GM19025 (cell line): ENCODE results near the gene KIFBP.
A peak's percentile ranks its signal among the peaks of the same experiment; 100 is the strongest.
"Not testable (repeated sequence)": the region's sequence is repeated elsewhere in the genome, so short reads cannot be mapped to it uniquely, and the experiment has no call there.

Experiments
- ATAC-seq: cut with Tn5 transposase; IDR thresholded peaks from one replicate; pipeline ENCODE4 v1.9.1; 2021; ENCODE audit warnings: mild to moderate bottlenecking, low read depth, moderate library complexity; ENCODE audit not compliant: unreplicated experiment

Gene KIFBP

GRCh38 chr10:68997211-68997610 is 8.6 kb downstream of the KIFBP start:
- peak; percentile 14 for ATAC-seq

DNA sequence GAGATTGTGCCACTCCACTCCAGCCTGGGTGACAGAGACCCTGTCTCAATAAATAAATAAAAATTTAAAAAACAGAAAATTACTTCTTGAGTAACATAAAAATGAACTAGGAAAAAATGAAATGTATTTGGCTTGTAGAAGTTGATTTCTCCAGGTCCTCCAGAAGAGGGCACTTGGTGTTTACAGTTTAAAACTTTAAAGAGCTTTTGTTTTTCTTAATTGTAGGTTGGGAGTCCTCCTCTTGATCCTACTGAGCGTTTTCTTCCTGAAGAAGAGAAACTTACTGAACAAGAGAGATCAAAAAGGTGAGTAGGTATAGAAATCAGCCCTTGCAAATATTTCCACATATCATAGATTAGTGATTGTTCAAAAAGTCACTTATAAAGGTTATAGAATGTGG is 16.2 kb downstream of the KIFBP start:
- ATAC-seq, result no peak

DNA sequence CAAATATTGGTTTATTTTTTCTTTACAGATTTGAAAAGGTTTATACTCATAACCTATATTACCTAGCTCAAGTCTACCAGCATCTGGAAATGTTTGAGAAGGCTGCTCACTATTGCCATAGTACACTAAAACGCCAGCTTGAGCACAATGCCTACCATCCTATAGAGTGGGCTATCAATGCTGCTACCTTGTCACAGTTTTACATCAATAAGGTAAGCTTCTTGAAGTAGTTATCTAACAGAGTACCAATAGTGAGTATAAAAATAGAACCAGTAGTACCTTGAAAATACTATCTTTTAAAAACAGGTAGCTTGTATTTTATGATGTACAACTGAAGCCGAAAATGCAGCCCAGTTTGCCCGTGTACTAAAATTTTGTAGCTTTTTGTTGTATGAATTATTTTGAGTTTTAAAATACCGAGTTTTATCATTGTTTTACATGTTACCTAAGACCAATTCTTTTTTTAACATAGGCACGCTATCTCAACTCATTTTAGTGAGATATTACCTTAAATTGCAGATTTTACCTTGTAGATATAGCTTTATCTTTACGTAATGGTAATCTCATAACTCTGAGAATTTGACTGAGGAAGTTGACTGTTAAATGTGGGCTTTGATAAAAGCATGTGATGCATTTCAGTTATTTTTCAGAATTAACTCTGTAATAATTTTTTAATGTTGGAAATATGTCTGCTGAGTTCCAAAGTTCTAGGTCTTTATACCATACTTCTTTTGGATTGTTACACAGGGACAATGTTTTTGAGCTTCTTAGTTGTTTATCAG is 17.3 kb downstream of the KIFBP start:
- no peak for ATAC-seq

- no peak for ATAC-seq
Measured at GRCh38 chr10:69007260-69007659, 18.7 kb downstream of the KIFBP start.

DNA sequence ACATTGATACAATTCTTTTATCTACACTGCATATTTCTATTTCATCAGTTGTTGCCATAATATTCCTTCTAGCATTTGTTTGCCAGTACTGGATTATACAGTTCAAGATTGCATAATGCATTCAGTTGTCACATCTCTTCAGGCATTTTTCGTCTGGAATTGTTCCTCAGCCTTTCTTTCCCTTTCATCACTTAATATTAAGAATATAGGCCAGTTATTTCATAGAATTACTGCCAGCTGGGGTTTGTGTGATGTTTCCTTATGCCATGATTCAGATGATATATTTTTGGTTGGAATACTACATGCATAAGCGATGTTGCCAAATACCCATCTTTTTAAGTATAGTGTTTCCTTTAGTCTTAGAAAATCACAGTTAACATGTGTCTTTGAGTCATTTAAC is 20.8 kb downstream of the KIFBP start:
- no peak for ATAC-seq

- ATAC-seq, result no peak
Measured at GRCh38 chr10:69010151-69010640, 21.6 kb downstream of the KIFBP start.

DNA sequence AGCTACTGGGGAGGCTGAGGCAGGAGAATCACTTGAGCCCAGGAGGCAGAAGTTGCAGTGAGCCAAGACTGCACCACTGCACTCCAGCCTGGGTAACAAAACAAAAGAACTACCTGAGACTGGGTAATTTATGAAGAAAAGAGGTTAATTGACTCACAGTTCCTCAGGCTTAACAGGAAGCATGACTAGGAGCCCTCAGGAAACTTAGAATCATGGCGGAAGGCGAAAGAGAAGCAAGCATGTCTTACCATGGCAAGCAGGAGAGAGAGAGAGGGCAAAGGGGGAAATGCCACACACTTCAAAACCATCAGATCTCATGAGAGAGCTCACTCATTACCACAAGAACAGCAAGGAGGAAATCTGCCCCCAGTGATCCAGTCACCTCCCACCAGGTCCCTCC is 24.2 kb downstream of the KIFBP start:
- ATAC-seq, result not testable (repeated sequence)

GRCh38 chr10:69014171-69014570 is 25.6 kb downstream of the KIFBP start:
- ATAC-seq, result no peak

DNA sequence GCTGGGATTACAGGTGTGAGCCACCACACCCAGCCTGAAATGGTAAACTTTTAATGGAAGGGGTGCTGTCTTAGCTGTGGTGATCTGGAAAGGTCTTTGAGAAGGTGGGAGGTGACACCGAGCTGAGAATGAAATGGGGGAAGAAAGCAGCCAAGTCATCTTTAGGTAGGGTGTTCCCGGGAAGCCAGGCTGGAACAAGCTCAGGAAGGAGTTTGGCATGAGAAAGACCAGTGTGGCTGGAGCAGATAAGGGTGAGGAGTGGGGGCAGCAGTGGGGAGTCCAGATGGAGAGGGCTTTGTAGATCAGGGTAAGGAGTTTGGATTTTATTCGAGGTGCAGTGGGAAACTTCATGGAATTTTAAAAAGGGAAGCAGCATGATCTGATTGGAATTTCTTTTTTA is 30.0 kb downstream of the KIFBP start:
- no peak for ATAC-seq

DNA sequence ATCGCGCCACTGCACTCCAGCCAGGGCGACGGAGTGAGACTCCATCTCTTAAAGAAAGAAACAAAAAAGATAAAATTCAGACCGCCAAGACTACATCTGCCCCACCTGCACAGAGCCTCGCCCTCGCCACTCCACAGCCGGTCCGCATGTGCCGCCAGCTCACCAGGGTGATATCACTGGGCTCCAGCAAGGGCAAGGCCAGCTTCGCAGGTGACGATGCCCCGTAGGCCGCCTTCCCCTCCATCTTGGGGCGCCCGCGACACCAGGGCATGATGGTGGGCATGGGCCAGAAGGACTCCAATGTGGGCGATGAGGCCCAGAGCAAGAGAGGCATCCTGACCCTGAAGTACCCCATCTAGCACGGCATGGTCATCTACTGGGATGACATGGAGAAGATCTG is 34.0 kb downstream of the KIFBP start:
- ATAC-seq, result no peak

- ATAC-seq, result no peak
Measured at GRCh38 chr10:69025370-69025896, 36.8 kb downstream of the KIFBP start.

DNA sequence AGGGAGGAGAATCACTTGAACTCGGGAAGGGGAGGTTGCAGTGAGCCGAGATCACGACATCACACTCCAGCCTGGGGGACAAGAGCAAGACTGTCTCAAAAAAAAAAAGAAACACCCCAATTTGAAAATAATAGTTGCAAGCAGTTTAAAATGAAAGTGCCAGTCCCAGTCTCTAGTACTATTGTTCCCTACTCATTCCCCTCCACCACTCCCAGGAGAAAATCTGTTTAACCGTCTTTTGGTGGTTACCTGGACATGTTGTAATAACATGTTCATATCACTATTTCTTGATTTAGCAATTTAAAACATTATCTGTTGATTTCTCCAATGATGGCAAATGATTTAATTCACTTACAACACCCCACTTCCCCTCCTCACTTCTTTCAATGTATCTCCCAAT is 44.7 kb downstream of the KIFBP start:
- ATAC-seq, result no peak

GRCh38 chr10:69037489-69037888 is 48.9 kb downstream of the KIFBP start:
- ATAC-seq, result no peak

DNA sequence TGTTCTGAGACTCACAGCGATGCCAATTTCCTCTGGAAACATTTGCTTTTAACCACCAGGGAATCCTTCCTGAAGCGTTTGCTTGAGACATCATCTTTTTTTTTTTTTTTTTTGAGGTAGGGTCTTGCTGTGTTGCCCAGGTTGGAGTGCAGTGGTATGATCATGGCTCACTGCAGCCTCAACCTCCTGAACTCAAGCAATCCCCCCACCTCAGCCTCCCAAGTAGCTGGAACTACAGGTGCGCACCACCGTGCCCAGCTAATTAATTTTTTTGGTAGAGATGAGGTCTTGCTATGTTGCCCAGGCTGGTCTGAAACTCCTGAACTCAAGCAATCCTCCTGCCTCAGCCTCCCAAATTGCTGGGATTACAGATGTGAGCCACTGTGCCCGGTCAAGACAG is 52.3 kb downstream of the KIFBP start:
- ATAC-seq, result not testable (repeated sequence)

- no peak for ATAC-seq
Measured at GRCh38 chr10:69042417-69042816, 53.8 kb downstream of the KIFBP start.

DNA sequence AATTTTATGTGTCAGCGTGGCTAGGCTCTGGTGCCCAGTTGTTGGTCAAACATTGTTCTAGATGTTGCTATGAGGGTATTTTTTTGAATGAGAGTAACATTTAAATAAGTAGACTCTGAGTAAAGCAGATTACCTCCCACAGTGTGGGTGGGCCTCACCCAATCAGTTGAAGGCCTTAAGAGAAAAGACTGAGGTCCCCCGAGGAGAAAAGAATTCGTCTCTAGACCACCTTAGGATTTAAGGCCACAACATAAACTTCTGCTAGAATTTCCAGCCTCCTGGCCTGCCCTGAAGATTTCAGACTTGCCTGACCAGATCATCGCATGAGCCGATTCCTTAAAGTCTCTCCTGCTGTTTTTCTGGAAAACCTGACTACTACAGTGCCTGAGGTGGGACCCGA is 54.2 kb downstream of the KIFBP start:
- no peak for ATAC-seq

DNA sequence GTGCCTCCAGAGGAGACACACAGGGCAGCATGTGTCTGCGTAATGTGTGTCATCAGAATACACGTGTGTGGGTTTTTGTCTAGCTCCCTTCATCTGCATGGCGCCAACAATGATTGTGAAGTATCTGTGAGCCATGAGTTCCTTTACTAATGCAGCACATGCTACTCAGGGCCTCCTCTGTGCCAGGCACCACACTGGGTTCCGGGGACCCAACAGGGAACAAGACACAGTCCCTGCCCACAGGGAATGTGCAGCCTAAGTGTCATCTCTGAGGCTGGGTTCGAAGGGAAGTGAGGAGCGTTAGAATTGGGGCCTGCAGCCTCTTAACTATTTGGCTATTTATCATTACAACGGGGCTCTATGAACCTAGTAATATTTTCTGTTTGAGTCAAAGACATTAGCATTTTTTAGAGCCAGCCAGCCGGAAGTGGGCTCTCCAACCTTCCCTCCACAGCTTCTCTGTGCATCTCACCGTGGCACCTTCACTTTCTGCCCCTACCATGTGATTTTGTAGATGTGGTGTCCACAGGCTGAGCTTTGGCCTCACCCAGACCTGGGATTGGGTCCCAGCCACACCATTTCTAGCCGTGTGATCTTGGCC is 55.4 kb downstream of the KIFBP start:
- ATAC-seq, result peak; percentile 34

GRCh38 chr10:69044546-69044945 is 55.9 kb downstream of the KIFBP start:
- no peak for ATAC-seq

GRCh38 chr10:69045441-69046300 is 57.1 kb downstream of the KIFBP start:
- peak; percentile 57 for ATAC-seq

DNA sequence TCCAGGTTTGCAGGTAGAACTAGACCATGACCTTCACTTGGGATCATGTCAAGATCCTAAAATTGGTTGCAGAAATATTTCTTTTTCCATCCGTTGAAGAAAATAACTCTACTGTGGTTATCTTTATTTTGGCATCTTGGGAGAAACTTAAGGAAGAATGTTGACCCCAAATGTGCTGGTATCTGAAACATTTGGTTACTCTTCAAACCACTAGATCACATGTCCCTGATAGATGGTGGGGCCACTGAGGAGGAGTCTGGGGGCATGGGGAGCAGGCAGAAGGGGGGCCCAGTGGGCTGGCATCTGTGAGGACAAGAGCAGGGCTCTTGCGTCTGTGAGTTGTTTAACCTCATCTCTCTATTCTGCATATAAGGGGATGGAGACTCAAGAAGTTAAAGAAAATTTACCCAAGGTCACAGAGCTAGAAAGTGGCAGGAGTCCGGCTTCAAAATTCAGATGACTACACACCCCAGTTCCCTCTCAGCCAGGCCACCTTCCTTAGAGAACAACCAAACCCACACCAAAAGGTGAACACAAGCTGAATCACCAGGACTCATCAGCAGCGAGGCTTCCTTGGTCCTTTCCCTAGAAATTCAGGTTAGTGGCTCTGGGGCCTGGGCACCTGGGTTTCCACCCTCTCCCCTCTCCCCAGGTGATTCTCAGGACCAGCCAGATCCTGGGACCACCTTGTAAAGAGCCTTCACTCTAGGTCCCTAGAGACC is 58.7 kb downstream of the KIFBP start:
- no peak for ATAC-seq
